BE2C (cell line): ENCODE results near the gene PGAM2.
A peak's percentile ranks its signal among the peaks of the same experiment; 100 is the strongest.

ENCODE experiments used
- DNase-seq: peaks from one replicate; pipeline ENCODE4 v3.0.0-alpha.2; 2020
- H3K27me3 ChIP-seq: fragments of 250-450 bp; sonication (Bioruptor Pico); 2 replicates; pipeline ENCODE4 v1.5.1; 2020; ENCODE audit warnings: mild to moderate bottlenecking
- H3K36me3 ChIP-seq: fragments of 250-450 bp; sonication (Bioruptor Pico); 2 replicates; pipeline ENCODE4 v1.5.1; 2020; ENCODE audit warnings: mild to moderate bottlenecking
- H3K4me1 ChIP-seq: fragments of 250-450 bp; sonication (Bioruptor Pico); 2 replicates; pipeline ENCODE4 v1.5.1; 2020
- H3K4me3 ChIP-seq: 2 replicates; pipeline ENCODE4 v1.5.1; 2011; ENCODE audit warnings: low read depth, low read length
- H3K9me3 ChIP-seq: fragments of 250-450 bp; sonication (Bioruptor Pico); 2 replicates; pipeline ENCODE4 v1.5.1; 2020
- CTCF ChIP-seq: IDR thresholded peaks from 2 replicates; pipeline ENCODE4 v1.5.1; 2012; ENCODE audit warnings: mild to moderate bottlenecking, low read depth, low read length

PGAM2 gene

GRCh38 chr7:44107116-44107960 lies 42.0 kb upstream of the PGAM2 start:
- TF ChIP-seq CTCF = no peak
- no peaks in the 10 kb centered on the region for H3K4me1 ChIP-seq
- no peaks in the 10 kb centered on the region for H3K9me3 ChIP-seq
- no peak for DNase-seq
- H3K27me3 ChIP-seq = no peaks in the 10 kb centered on the region; the same call in 1 of the 2 replicates
- H3K4me3 ChIP-seq = no peak overlapping the region
- H3K36me3 ChIP-seq = no peaks in the 10 kb centered on the region

GRCh38 chr7:44106311-44107065 lies 41.1 kb upstream of the PGAM2 start:
- no peaks in the 10 kb centered on the region; the same call in 1 of the 2 replicates for H3K27me3 ChIP-seq
- TF ChIP-seq CTCF = no peak
- DNase-seq = no peak
- no peaks in the 10 kb centered on the region for H3K9me3 ChIP-seq
- H3K4me1 ChIP-seq = no peaks in the 10 kb centered on the region
- no peak overlapping the region for H3K4me3 ChIP-seq
- H3K36me3 ChIP-seq = no peaks in the 10 kb centered on the region

- no peak for DNase-seq
- H3K4me1 ChIP-seq = peaks cover 3% of the 10 kb centered on the region
- no peaks in the 10 kb centered on the region for H3K36me3 ChIP-seq
- H3K9me3 ChIP-seq = no peaks in the 10 kb centered on the region
- TF ChIP-seq CTCF = no peak
- no peak overlapping the region for H3K4me3 ChIP-seq
- no peaks in the 10 kb centered on the region; the same call in 1 of the 2 replicates for H3K27me3 ChIP-seq
These were observed 40.5 kb upstream of the PGAM2 start for GRCh38 chr7:44105832-44106231.

GRCh38 chr7:44104860-44105771 lies 39.7 kb upstream of the PGAM2 start:
- no peak for DNase-seq
- no peaks in the 10 kb centered on the region for H3K9me3 ChIP-seq
- H3K4me1 ChIP-seq = peaks cover 6% of the 10 kb centered on the region
- no peaks in the 10 kb centered on the region for H3K36me3 ChIP-seq
- H3K27me3 ChIP-seq = no peaks in the 10 kb centered on the region; the same call in 1 of the 2 replicates
- peak overlapping the region; percentile 51 for H3K4me3 ChIP-seq
- TF ChIP-seq CTCF = no peak

- peak; percentile 43 for DNase-seq
- no peak for TF ChIP-seq CTCF
- H3K4me1 ChIP-seq = peaks cover 6% of the 10 kb centered on the region
- H3K27me3 ChIP-seq = no peaks in the 10 kb centered on the region; the same call in 1 of the 2 replicates
- peak within 1 kb of the TSS; percentile 51 for H3K4me3 ChIP-seq
- no peaks in the 10 kb centered on the region for H3K9me3 ChIP-seq
- no peaks in the 10 kb centered on the region for H3K36me3 ChIP-seq
These were observed 38.8 kb upstream of the PGAM2 start, which contains the start of gene AEBP1 for GRCh38 chr7:44103923-44104859. Gene AEBP1 (plus strand): TSS chr7:44104345. CDS start chr7:44104666, 321 bp downstream.
